Activated naive CD4-positive, alpha-beta T cell treated with anti-CD3 and anti-CD28 coated beads, Interleukin-2, amount 50 U/mL, for 72 hours (primary cell): ENCODE results near the gene SC5D. TPM values are rescaled to one million over a fixed set of nuclear protein-coding genes. Genes with fewer than 3 reads are reported as not detected.

ENCODE experiments used
- total RNA-seq, 2 donors: library from RNA; stranded (reverse); gene quantifications; one replicate each; pipeline ENCODE4 v1.2.3, GENCODE V29; 2022

Gene SC5D
- total RNA-seq, 2 donors from 2014 or later = 19.5 to 37.2 TPM

Other genes starting within 250 kb of the SC5D start
- under 1 TPM; 0.20 to 0.33 TPM for gene TECTA, start 191.5 kb upstream of the SC5D start, total RNA-seq
- gene SORL1, start 159.5 kb downstream of the SC5D start, total RNA-seq = 100 to 1,000 TPM in 1 of 2 donors, 10 to 100 TPM in 1; 90.4 to 139 TPM